Measurements from ENCODE around the gene GAREM1. TPM values are rescaled to one million over a fixed set of nuclear protein-coding genes. Genes with fewer than 3 reads are reported as not detected.

GAREM1 gene
- total and polyA plus RNA-seq, 2 of the 8 experiments (the other 6 are each of a cell fraction or from before 2014, with no cell fraction given) = 3.6 to 9.2 TPM

GRCh38 chr18:32368991-32369390, 101.7 kb downstream of the GAREM1 start:
- Histone ChIP-seq H2BK5ac (ENCODE audit: low read depth, low read length) (no peak overlapping the region), H3K9me3 (ENCODE audit: insufficient read depth in 2 of 2, low read depth in 1 of 2, low read length in 1 of 2) (no peaks in the 10 kb centered on the region), H3K18ac (ENCODE audit: extremely low read depth, low read length) (no peak overlapping the region), H3K23me2 (ENCODE audit: low read depth, low read length) (no peaks in the 10 kb centered on the region; the same call in 1 of the 2 replicates), H2BK15ac (ENCODE audit: low read length) (no peak overlapping the region), H2BK20ac (ENCODE audit: low read length) (no peak overlapping the region), H3K27ac (ENCODE audit: low read depth, low read length) (no peak overlapping the region), H3K4me1 (replicated peaks in 1 of 4; ENCODE audit: control insufficient read depth in 3 of 4, insufficient read depth in 4 of 4, low read length in 3 of 4) (peaks cover 0 to 4% (median 0%) of the 10 kb centered on the region in 4 experiments; a peak in 1 of 7 replicates), H3K27me3 (replicated peaks in 1 of 4; ENCODE audit: control insufficient read depth in 3 of 4, extremely low read depth in 1 of 4, insufficient read depth in 3 of 4, low read length in 3 of 4) (no peaks in the 10 kb centered on the region), H2AFZ (ENCODE audit: low read length) (no peak overlapping the region), H3K79me2 (ENCODE audit: control insufficient read depth in 1 of 2, insufficient read depth in 2 of 2, low read length in 2 of 2) (no peaks in the 10 kb centered on the region), H3K23ac (ENCODE audit: insufficient read length) (no peak overlapping the region), H3K4me3 (ENCODE audit: extremely low read depth in 1 of 4, insufficient read depth in 2 of 4, low read depth in 3 of 4, low read length in 4 of 4) (no peak overlapping the region), H3K9ac (replicated peaks in 1 of 4; ENCODE audit: extremely low read depth in 1 of 4, low read depth in 3 of 4, low read length in 3 of 4) (no peak overlapping the region), H4K8ac (ENCODE audit: extremely low read depth, insufficient read depth, low read length) (no peak overlapping the region), H3K79me1 (ENCODE audit: low read depth, low read length) (no peaks in the 10 kb centered on the region; the same call in 1 of the 2 replicates), H4K20me1 (replicated peaks in 1 of 2; ENCODE audit: control insufficient read depth in 1 of 2, insufficient read depth in 2 of 2, low read length in 2 of 2) (no peaks in the 10 kb centered on the region), H2AK5ac (ENCODE audit: low read depth, low read length) (no peak overlapping the region), H4K91ac (replicated peaks; ENCODE audit: insufficient read length, low read length) (no peak overlapping the region), H2BK120ac (replicated peaks; ENCODE audit: low read depth, low read length) (no peak overlapping the region), H2BK12ac (ENCODE audit: low read depth, low read length) (no peak overlapping the region), H3K14ac (ENCODE audit: insufficient read length) (no peak overlapping the region), H4K5ac (ENCODE audit: insufficient read length, low read depth, low read length) (no peak overlapping the region), H3K36me3 (ENCODE audit: control insufficient read depth in 2 of 4, insufficient read depth in 4 of 4, low read length in 3 of 4) (no peaks in the 10 kb centered on the region), H3K56ac (replicated peaks; ENCODE audit: insufficient read length, low read depth, low read length) (no peak overlapping the region), H3K4ac (replicated peaks; ENCODE audit: insufficient read length, low read depth, low read length) (no peak overlapping the region), H3K4me2 (ENCODE audit: insufficient read depth in 1 of 2, low read depth in 2 of 2, low read length in 2 of 2) (no peak overlapping the region)
- POLR2A ChIA-PET (ENCODE audit: partially characterized antibody) = no interaction called here
- WGBS, 2 experiments (ENCODE audit: extremely low coverage in 1 of 2, insufficient coverage in 1 of 2, insufficient read length in 1 of 2, insufficient replicate concordance in 2 of 2, low coverage in 1 of 2, low lambda C conversion rate in 2 of 2, missing lambda C conversion rate in 1 of 2) = 90% methylated on average over 4 of the region's 4 CpGs; no CpG with 5 or more reads in 1 of the 2 experiments
- DNase-seq (ENCODE audit: low read depth in 1 of 2, low spot score in 2 of 2) (no peak), FAIRE-seq (no peak)
- CTCF ChIA-PET (ENCODE audit: partially characterized antibody) = interaction anchor here (1.9 kb wide), 1 partner anchor 11 kb away, joined by 8 read pairs; no protein-coding TSS in a partner anchor
- TF ChIP-seq GTF2F1 (IDR thresholded peaks at IDR 0.05; ENCODE audit: borderline replicate concordance, low read depth, low read length) (no peak), SAP30 (IDR thresholded peaks at IDR 0.05; ENCODE audit: insufficient read depth, insufficient replicate concordance, low read length) (no peak), TAF7 (optimal IDR thresholded peaks at IDR 0.05; ENCODE audit: borderline replicate concordance, low read depth, low read length) (no peak), HDAC6 (IDR thresholded peaks at IDR 0.05; ENCODE audit: low read depth, low read length) (no peak), CHD2 (IDR thresholded peaks at IDR 0.05; ENCODE audit: low read length) (no peak), TCF12 (IDR thresholded peaks at IDR 0.05; ENCODE audit: low read depth, low read length) (no peak), NANOG (IDR thresholded peaks at IDR 0.05; ENCODE audit: insufficient read depth, low read depth, low read length, poor library complexity, severe bottlenecking) (no peak), EGR1 (IDR thresholded peaks at IDR 0.05; ENCODE audit: borderline replicate concordance, low read depth, low read length) (no peak), CHD1 (IDR thresholded peaks at IDR 0.05; ENCODE audit: low read depth, low read length) (no peak), CBX5 (IDR thresholded peaks at IDR 0.05; ENCODE audit: low read depth, low read length) (no peak), POLR2AphosphoS5 (IDR thresholded peaks at IDR 0.05; ENCODE audit: low read depth, low read length) (no peak), YY1 (IDR thresholded peaks at IDR 0.05; ENCODE audit: low read depth, low read length) (no peak), TBP (IDR thresholded peaks at IDR 0.05; ENCODE audit: low read depth, low read length) (no peak), KDM1A (IDR thresholded peaks at IDR 0.05; ENCODE audit: borderline replicate concordance, low read length) (no peak), EZH2 (IDR thresholded peaks at IDR 0.05; ENCODE audit: low read depth, low read length, severe bottlenecking) (no peak)

All from H1 (cell line).